Adipocyte (in vitro differentiated cells): ENCODE results near the gene NCKAP5.

ENCODE experiments used
- DNase-seq: peaks from one replicate; pipeline ENCODE4 v3.0.0-alpha.2; 2015; ENCODE audit warnings: low read depth
- H3K27me3 ChIP-seq: replicated peaks from 2 replicates; pipeline ENCODE4 v1.7.0; 2013; ENCODE audit warnings: mild to moderate bottlenecking, low read length, moderate library complexity; ENCODE audit not compliant: control insufficient read depth, insufficient read depth
- H3K36me3 ChIP-seq: 2 replicates; pipeline ENCODE4 v1.7.0; 2013; ENCODE audit warnings: low read length, mild to moderate bottlenecking, moderate library complexity; ENCODE audit not compliant: control insufficient read depth, insufficient read depth, severe bottlenecking
- H3K4me1 ChIP-seq: 2 replicates; pipeline ENCODE4 v1.7.0; 2013; ENCODE audit warnings: mild to moderate bottlenecking, low read length, moderate library complexity; ENCODE audit not compliant: control insufficient read depth, insufficient read depth
- H3K4me3 ChIP-seq: 2 replicates; pipeline ENCODE4 v1.7.0; 2013; ENCODE audit warnings: mild to moderate bottlenecking, low read length, moderate library complexity
- H3K9ac ChIP-seq: 2 replicates; pipeline ENCODE4 v1.7.0; 2013; ENCODE audit warnings: mild to moderate bottlenecking, low read length, moderate library complexity
- H3K9me3 ChIP-seq: 2 replicates; pipeline ENCODE4 v1.7.0; 2013; ENCODE audit warnings: mild to moderate bottlenecking, low read length, moderate library complexity; ENCODE audit not compliant: control insufficient read depth

The NCKAP5 gene

DNA sequence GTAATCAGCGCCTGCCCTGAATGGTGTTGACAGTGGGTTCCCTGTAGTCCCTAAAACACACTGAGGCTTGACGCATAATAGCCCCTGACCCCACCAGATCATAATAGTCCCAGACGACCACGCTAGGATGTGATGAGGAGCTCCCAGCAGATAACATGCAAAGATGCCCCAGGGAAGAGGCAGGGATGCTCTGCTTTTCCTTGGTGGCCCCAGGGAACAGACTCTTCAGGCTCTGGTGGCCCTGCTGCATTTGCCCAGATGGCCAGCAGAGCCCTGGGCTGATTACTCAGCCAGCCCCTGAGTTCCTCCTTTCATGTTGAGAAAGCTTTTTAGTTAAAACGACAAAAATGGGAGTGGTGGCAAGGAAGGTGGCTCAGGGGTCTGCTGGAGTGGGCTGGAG lies 5.9 kb upstream of the NCKAP5 start:
- no peak for DNase-seq
- Histone ChIP-seq H3K4me3 (no peak overlapping the region), H3K36me3 (no peaks in the 10 kb centered on the region), H3K9ac (no peak overlapping the region), H3K27me3 (peaks cover 4% of the 10 kb centered on the region), H3K9me3 (no peaks in the 10 kb centered on the region), H3K4me1 (peaks cover 4% of the 10 kb centered on the region)

DNA sequence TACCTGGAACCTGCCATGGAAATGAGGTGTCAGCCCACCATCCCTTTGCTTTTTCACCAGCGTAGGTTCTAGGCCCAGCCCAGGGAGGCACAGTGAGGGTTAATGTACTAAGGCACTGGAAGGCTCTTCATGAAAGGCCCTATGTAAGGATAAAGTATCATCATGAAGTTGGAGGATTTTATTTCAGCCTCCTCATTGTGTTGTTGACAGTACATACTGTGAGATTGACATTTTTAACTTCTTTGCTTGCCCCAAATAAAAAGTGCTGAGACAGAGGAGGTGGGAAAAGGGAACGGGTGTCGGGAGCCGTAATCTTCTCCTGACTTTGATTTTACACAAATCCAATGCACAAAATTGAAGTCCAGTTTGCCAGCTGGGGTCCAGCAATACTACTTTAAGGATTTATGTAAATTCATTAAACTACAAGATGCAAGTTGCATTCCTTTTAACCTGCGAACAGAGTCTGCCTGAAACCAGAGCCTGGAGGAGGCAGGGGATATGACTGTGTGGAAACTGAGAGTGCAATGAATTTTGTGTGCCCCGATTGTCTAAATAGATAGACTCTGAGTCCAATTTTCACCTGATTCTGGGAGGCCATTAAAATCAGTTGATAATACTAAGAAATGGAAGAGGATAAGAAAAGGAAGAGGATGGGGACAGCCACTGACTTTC lies 5.4 kb upstream of the NCKAP5 start:
- no peak overlapping the region for H3K4me3 ChIP-seq
- peaks cover 4% of the 10 kb centered on the region for H3K27me3 ChIP-seq
- H3K36me3 ChIP-seq, result no peaks in the 10 kb centered on the region
- no peaks in the 10 kb centered on the region for H3K4me1 ChIP-seq
- DNase-seq, result no peak
- H3K9ac ChIP-seq, result no peak overlapping the region
- H3K9me3 ChIP-seq, result no peaks in the 10 kb centered on the region

DNA sequence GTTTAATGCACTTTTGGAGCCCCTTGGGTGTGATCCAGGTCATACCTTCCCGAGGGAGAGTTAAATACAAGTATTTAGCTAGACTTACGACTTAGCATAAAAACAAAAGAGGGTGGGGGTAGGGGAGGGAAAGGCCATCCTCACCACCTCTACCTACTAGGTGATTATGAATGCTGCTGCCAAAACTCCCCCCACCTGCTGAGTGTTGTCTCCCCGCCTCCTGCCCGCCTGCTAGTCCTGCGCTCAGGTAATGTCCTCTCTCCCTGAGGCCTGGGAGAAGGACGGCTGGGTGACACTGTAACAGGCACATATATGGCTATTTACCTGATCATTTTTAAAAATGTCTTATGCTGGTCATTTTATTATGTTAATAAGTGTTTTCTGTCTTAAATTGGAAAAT lies 3.0 kb upstream of the NCKAP5 start:
- Histone ChIP-seq H3K36me3 (no peaks in the 10 kb centered on the region), H3K4me1 (peaks cover 16% of the 10 kb centered on the region), H3K9ac (no peak overlapping the region), H3K9me3 (no peaks in the 10 kb centered on the region), H3K27me3 (peaks cover 4% of the 10 kb centered on the region), H3K4me3 (no peak overlapping the region)
- no peak for DNase-seq

- H3K36me3 ChIP-seq, result no peaks in the 10 kb centered on the region
- no peak overlapping the region for H3K9ac ChIP-seq
- peaks cover 16% of the 10 kb centered on the region for H3K4me1 ChIP-seq
- no peak for DNase-seq
- no peaks in the 10 kb centered on the region for H3K9me3 ChIP-seq
- H3K4me3 ChIP-seq, result no peak overlapping the region
- H3K27me3 ChIP-seq, result peaks cover 4% of the 10 kb centered on the region
Observed at GRCh38 chr2:133570542-133570941, 2.3 kb upstream of the NCKAP5 start.

- H3K9me3 ChIP-seq, result no peaks in the 10 kb centered on the region
- H3K4me3 ChIP-seq, result no peak overlapping the region
- H3K36me3 ChIP-seq, result no peaks in the 10 kb centered on the region
- peaks cover 16% of the 10 kb centered on the region for H3K4me1 ChIP-seq
- no peak for DNase-seq
- no peak overlapping the region for H3K9ac ChIP-seq
- peaks cover 4% of the 10 kb centered on the region for H3K27me3 ChIP-seq
Observed at GRCh38 chr2:133569286-133569830, 1.1 kb upstream of the NCKAP5 start.

GRCh38 chr2:133568598-133568997 lies 335 bp upstream of the NCKAP5 start:
- Histone ChIP-seq H3K4me3 (peak overlapping the region; percentile 78), H3K36me3 (no peaks in the 10 kb centered on the region), H3K9me3 (no peaks in the 10 kb centered on the region), H3K9ac (peak overlapping the region; percentile 51), H3K27me3 (peaks cover 4% of the 10 kb centered on the region), H3K4me1 (peaks cover 16% of the 10 kb centered on the region)
- DNase-seq, result no peak

DNA sequence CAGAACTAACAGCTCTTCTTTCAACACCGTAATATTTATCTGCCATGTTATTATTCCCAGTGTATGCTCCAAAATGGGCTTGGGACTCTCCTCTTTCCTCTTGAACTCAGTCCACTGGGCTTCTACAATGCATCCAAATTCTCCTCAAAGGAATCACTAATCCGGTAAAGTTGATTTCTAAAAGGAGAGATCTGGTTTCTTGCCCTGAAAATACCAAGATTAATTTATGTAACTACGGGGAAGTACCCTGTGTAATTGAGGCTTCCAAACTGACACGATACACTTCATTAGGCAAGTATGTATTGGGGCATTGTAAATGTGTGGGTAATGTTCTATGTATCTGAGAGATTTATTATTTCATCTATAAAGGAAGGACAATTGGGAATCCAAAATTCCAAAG lies 5.7 kb downstream of the NCKAP5 start:
- Histone ChIP-seq H3K27me3 (no peaks in the 10 kb centered on the region), H3K9ac (no peak overlapping the region), H3K36me3 (no peaks in the 10 kb centered on the region), H3K9me3 (no peaks in the 10 kb centered on the region), H3K4me3 (no peak overlapping the region), H3K4me1 (peaks cover 9% of the 10 kb centered on the region)
- no peak for DNase-seq

DNA sequence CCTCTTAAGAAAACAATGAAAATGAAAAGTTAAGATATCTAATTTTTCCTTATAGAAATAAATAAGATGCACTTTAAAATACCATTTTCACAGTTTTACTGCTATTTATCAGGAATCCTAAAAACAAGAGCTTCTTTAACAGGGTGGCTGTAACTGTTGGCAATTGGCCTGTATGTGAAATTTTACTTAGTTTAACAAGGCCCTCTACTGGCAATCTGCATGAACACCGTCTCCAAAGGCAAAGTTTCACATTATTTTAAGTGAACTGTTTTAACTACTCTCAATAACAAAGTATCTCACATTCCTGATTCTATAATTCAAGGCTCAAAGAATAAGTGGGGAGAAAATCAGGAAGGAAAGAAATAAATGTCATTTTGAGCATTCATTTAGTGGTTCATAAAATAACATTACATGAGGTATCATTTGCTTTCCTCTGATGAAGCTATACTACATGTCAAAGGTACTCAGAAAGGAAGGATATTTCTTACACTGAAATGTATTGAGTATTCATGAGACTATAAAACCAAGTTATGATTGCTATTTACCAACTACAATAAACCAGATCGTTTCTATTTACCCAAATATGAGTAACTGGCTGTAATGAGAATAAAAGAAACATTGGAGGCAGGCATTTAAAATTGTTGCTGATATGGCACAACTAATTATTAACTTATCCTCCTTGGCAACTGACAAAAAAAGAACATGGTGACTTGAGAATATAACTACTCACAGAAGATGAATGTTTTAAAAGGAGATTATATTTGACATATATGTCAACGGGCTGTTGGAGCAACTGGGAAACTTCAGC lies 7.0 kb downstream of the NCKAP5 start:
- H3K4me1 ChIP-seq, result no peaks in the 10 kb centered on the region
- no peaks in the 10 kb centered on the region for H3K27me3 ChIP-seq
- peak; percentile 86 for DNase-seq
- H3K9ac ChIP-seq, result no peak overlapping the region
- no peak overlapping the region for H3K4me3 ChIP-seq
- no peaks in the 10 kb centered on the region for H3K9me3 ChIP-seq
- H3K36me3 ChIP-seq, result no peaks in the 10 kb centered on the region

DNA sequence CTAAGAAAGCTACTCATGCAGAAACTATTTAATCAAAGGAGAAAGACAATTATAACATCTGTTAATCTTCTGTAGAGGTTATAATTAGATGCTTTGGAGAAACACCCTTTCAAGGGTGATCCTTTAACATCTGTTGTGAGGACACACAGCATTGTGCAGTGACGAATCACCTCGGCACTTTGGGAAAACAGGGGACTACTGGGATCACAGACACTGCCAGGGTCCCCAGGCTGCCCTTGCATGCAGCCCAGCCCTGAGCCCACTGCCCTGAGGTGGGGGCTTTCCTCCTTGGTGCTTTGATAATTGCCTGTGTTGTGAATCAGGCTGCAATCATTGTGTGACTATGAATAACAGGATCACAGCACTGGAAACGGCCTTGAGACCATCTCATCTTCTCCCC lies 10.6 kb downstream of the NCKAP5 start:
- DNase-seq, result no peak
- no peak overlapping the region for H3K9ac ChIP-seq
- H3K36me3 ChIP-seq, result no peaks in the 10 kb centered on the region
- H3K9me3 ChIP-seq, result no peaks in the 10 kb centered on the region
- H3K4me3 ChIP-seq, result no peak overlapping the region
- H3K27me3 ChIP-seq, result no peaks in the 10 kb centered on the region
- no peaks in the 10 kb centered on the region for H3K4me1 ChIP-seq

GRCh38 chr2:133553838-133554408 lies 14.3 kb downstream of the NCKAP5 start:
- H3K4me1 ChIP-seq, result no peaks in the 10 kb centered on the region
- no peaks in the 10 kb centered on the region for H3K36me3 ChIP-seq
- DNase-seq, result no peak
- H3K9ac ChIP-seq, result no peak overlapping the region
- no peaks in the 10 kb centered on the region for H3K27me3 ChIP-seq
- H3K9me3 ChIP-seq, result no peaks in the 10 kb centered on the region
- no peak overlapping the region for H3K4me3 ChIP-seq

- Histone ChIP-seq H3K4me1 (no peaks in the 10 kb centered on the region), H3K36me3 (no peaks in the 10 kb centered on the region), H3K9me3 (no peaks in the 10 kb centered on the region), H3K27me3 (no peaks in the 10 kb centered on the region), H3K9ac (no peak overlapping the region), H3K4me3 (no peak overlapping the region)
- no peak for DNase-seq
Observed at GRCh38 chr2:133553251-133553650, 15.0 kb downstream of the NCKAP5 start.
